ENCODE results near the gene RABGAP1. TPM values are rescaled to one million over a fixed set of nuclear protein-coding genes. Genes with fewer than 3 reads are reported as not detected.

Gene RABGAP1
- total RNA-seq, 1 donor from 2014 or later: 60.2 TPM

- no peak overlapping the region for H3K27ac ChIP-seq
- no peaks in the 10 kb centered on the region for H3K27me3 ChIP-seq
- intact Hi-C loops (cut with DNase I): no loop called here
- peaks cover 0 to 15% of the 10 kb centered on the region in 2 donors for H3K36me3 ChIP-seq
- H3K4me1 ChIP-seq: peaks cover 9% of the 10 kb centered on the region
- no peak for DNase-seq (ENCODE audit: extremely low spot score in 2 of 2)
- TF ChIP-seq POLR2A (IDR thresholded peaks at IDR 0.05): no peak
- TF ChIP-seq, protein P1, sequence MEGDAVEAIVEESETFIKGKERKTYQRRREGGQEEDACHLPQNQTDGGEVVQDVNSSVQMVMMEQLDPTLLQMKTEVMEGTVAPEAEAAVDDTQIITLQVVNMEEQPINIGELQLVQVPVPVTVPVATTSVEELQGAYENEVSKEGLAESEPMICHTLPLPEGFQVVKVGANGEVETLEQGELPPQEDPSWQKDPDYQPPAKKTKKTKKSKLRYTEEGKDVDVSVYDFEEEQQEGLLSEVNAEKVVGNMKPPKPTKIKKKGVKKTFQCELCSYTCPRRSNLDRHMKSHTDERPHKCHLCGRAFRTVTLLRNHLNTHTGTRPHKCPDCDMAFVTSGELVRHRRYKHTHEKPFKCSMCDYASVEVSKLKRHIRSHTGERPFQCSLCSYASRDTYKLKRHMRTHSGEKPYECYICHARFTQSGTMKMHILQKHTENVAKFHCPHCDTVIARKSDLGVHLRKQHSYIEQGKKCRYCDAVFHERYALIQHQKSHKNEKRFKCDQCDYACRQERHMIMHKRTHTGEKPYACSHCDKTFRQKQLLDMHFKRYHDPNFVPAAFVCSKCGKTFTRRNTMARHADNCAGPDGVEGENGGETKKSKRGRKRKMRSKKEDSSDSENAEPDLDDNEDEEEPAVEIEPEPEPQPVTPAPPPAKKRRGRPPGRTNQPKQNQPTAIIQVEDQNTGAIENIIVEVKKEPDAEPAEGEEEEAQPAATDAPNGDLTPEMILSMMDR (IDR thresholded peaks at IDR 0.05): no peak
- no peaks in the 10 kb centered on the region for H3K9me3 ChIP-seq
- no peak overlapping the region for H3K4me3 ChIP-seq
Observed at GRCh38 chr9:123063896-123064295, 123.1 kb downstream of the RABGAP1 start.

GRCh38 chr9:123064716-123065115, 123.9 kb downstream of the RABGAP1 start:
- no peak overlapping the region for H3K27ac ChIP-seq
- no peaks in the 10 kb centered on the region for H3K9me3 ChIP-seq
- intact Hi-C loops (cut with DNase I): no loop called here
- no peak overlapping the region for H3K4me3 ChIP-seq
- DNase-seq (ENCODE audit: extremely low spot score in 2 of 2): no peak
- H3K4me1 ChIP-seq: peaks cover 9% of the 10 kb centered on the region
- no peaks in the 10 kb centered on the region for H3K27me3 ChIP-seq
- H3K36me3 ChIP-seq: peaks cover 0 to 15% of the 10 kb centered on the region in 2 donors
- TF ChIP-seq, protein P1 (IDR thresholded peaks at IDR 0.05): no peak
- TF ChIP-seq POLR2A (IDR thresholded peaks at IDR 0.05) (no peak), POLR2AphosphoS5 (IDR thresholded peaks at IDR 0.05; ENCODE audit: insufficient read depth in 1 of 2, low read depth in 1 of 2) (no peak)

GRCh38 chr9:123065196-123065595, 124.4 kb downstream of the RABGAP1 start:
- H3K9me3 ChIP-seq: no peaks in the 10 kb centered on the region
- TF ChIP-seq POLR2AphosphoS5 (IDR thresholded peaks at IDR 0.05; ENCODE audit: insufficient read depth in 1 of 2, low read depth in 1 of 2) (no peak), POLR2A (IDR thresholded peaks at IDR 0.05) (no peak)
- TF ChIP-seq, protein P1 (IDR thresholded peaks at IDR 0.05): no peak
- H3K36me3 ChIP-seq: peaks cover 0 to 19% of the 10 kb centered on the region in 2 donors
- no peak overlapping the region for H3K4me3 ChIP-seq
- no peak for DNase-seq (ENCODE audit: extremely low spot score in 2 of 2)
- no peak overlapping the region for H3K27ac ChIP-seq
- intact Hi-C loops (cut with DNase I): no loop called here
- no peaks in the 10 kb centered on the region for H3K27me3 ChIP-seq
- peaks cover 9% of the 10 kb centered on the region for H3K4me1 ChIP-seq

GRCh38 chr9:123067136-123067535, 126.3 kb downstream of the RABGAP1 start:
- no peak overlapping the region for H3K4me3 ChIP-seq
- H3K36me3 ChIP-seq: peaks cover 0 to 31% of the 10 kb centered on the region in 2 donors
- peaks cover 9% of the 10 kb centered on the region for H3K4me1 ChIP-seq
- no peaks in the 10 kb centered on the region for H3K9me3 ChIP-seq
- no peak for DNase-seq (ENCODE audit: extremely low spot score in 2 of 2)
- H3K27me3 ChIP-seq: no peaks in the 10 kb centered on the region
- TF ChIP-seq POLR2AphosphoS5 (IDR thresholded peaks at IDR 0.05; ENCODE audit: insufficient read depth in 1 of 2, low read depth in 1 of 2) (no peak), POLR2A (IDR thresholded peaks at IDR 0.05) (no peak)
- TF ChIP-seq, protein P1 (IDR thresholded peaks at IDR 0.05): no peak
- intact Hi-C loops (cut with DNase I): no loop called here
- H3K27ac ChIP-seq: no peak overlapping the region

GRCh38 chr9:123069010-123069481, 128.2 kb downstream of the RABGAP1 start:
- no peak for TF ChIP-seq POLR2A (IDR thresholded peaks at IDR 0.05)
- no peak for DNase-seq (ENCODE audit: extremely low spot score in 2 of 2)
- H3K27ac ChIP-seq: no peak overlapping the region
- no peaks in the 10 kb centered on the region for H3K9me3 ChIP-seq
- no peaks in the 10 kb centered on the region for H3K4me1 ChIP-seq
- H3K27me3 ChIP-seq: no peaks in the 10 kb centered on the region
- intact Hi-C loops (cut with DNase I): no loop called here
- H3K4me3 ChIP-seq: no peak overlapping the region
- peaks cover 0 to 38% of the 10 kb centered on the region in 2 donors for H3K36me3 ChIP-seq

Data from vagina (tissue), 2 donors.